NCI-H2081 treated with DMSO at 0.1 percent for 48 hours (cell line): ENCODE measurements around the gene OR2T4.

Source experiments
- DNase-seq: peaks from one replicate; lab custom pipeline; 2025; lab: John Stamatoyannopoulos, UW

Gene OR2T4, protein sequence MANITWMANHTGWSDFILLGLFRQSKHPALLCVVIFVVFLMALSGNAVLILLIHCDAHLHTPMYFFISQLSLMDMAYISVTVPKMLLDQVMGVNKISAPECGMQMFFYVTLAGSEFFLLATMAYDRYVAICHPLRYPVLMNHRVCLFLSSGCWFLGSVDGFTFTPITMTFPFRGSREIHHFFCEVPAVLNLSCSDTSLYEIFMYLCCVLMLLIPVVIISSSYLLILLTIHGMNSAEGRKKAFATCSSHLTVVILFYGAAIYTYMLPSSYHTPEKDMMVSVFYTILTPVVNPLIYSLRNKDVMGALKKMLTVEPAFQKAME

DNA sequence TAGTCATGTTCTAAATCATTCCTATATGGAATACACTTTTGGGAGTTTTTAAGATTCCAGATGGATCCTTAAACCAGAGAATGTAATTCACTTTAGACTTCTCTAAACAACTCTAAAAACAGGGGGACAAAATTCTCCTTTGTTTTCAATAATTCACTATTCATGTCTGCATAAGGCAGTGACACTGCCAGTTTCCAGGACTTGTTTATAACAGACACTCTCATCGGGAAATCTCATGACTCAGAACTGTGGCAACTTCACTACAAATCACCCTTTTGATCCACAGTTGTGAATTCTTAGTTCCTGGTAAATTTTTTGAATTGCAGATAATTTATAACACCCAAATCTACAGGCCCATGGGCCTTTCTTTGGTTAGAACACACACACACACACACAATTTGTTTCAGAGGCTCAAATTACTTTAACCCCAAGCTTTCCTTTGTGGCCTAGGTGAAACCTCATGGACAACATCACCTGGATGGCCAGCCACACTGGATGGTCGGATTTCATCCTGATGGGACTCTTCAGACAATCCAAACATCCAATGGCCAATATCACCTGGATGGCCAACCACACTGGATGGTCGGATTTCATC is at the start of gene OR2T4:
Gene OR2T4 (plus strand): TSS at position 545 of the 595 bp plus-strand sequence. CDS start 0 bp downstream, at position 545.
- DNase-seq = no peak

DNA sequence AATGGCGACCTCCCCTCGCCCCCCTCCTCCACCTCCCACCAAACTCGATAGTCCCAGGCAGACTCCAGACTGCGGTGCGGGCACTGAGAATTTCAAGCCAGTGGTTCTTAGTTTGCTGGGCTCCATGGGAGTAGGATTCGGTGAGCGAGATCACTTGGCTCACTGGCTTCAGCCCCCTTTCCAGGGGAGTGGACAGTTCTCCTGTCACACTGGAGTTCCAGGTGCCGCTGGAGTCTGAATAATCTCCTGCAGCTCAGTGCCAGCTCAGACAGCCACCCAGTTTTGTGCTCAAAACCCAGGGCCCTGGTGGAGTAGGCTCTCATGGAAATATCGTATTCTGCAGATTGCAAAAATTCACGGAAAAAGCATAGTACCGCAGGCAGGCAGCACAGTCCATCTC is 44.7 kb upstream of the OR2T4 start:
- DNase-seq = no peak

DNA sequence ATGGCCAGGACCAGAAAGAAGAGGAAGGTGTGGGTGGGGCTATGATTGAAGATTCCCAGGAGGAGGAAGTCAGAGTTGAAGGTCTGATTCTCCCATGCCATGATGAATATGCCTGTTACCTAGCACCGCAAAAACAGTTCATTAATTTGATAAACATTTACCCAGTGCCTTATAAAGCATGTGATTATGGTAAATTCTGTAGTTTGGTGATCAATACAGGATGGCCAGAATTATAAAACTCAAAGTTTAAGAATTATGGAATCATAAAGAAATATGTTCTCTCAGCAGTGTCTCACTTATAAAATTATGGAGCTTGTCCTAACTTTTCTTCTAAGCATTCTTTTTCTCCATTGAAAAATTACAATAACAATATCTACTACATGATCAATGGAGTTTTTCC is 37.0 kb upstream of the OR2T4 start, which contains the start of gene OR2M7:
Gene OR2M7 (minus strand): TSS at position 101 of the 400 bp plus-strand sequence. CDS start 0 bp downstream, at position 101.
- DNase-seq = no peak

DNA sequence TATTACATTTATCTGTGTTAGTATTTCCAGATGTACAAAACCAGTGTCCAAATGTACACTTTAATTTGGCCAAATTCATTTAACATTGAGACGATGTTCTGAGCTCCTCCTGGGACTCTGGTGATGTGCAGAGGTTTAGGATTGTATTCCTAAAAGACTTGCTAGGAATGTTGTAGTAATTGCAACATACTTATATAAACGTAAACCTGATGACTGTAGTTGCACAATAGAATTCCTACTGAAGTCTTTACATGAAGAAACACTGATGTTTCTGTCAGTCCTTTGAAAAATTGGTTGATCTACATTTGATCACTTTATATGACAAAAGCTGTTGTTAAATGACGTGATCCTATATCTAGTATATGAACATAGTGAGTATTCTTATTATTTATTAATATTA is 18.0 kb upstream of the OR2T4 start:
- DNase-seq = no peak

DNA sequence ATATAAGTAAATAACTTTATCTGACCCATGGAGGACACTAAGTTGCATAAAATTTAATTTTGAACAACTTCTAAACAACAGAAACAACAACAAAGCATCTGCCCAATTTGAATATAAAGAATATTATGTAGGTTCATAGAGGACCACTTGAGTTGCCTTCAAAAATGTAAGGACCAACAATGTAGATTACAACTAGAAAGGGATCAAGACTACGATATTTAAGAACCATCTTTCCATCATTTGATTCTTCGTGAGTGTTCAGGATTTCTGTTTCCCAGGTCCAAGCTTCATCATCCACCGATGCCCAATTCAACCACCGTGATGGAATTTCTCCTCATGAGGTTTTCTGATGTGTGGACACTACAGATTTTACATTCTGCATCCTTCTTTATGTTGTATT is 13.0 kb upstream of the OR2T4 start, which contains the start of gene OR14C36:
Gene OR14C36 (plus strand): TSS at position 301 of the 400 bp plus-strand sequence. CDS start 0 bp downstream, at position 301.
- no peak for DNase-seq

DNA sequence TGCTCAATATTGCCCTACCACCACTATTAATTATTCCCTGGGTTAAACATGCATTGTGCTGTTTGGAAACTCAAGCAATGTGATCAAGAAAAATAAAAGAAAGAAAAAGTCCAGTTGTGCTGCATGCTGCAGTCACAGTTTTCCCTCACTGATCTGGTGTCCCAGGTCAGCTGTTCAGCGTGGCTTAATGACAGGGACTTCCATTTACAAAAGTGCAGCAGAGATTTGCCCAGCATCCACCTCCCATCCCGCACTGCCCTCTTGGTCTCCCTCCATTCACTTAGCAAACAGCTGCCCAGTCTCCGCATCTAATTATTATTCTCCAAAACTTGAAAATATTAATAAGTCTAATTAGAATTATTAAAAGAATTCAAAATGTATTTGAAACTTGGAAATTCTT is 2.0 kb upstream of the OR2T4 start:
- no peak for DNase-seq

DNA sequence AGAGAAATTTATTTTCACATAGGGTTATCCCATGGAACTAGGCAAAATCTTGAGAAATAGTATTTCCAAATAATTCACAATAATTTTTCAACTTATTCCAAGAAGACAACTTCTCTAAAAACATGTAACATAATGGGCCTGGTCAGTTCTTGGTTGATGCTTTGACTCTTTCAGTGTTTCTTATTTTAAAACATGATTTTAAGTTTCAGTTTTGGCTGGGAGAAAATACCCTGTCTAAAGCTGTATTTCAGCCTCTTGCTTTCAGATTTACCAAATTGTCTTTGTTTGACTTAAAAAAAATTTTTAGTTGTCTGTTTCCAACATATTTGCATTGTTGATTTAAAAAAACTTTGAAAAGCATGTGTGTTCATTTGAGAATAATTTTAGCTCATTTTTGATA is 5.1 kb downstream of the OR2T4 start:
- DNase-seq = no peak

DNA sequence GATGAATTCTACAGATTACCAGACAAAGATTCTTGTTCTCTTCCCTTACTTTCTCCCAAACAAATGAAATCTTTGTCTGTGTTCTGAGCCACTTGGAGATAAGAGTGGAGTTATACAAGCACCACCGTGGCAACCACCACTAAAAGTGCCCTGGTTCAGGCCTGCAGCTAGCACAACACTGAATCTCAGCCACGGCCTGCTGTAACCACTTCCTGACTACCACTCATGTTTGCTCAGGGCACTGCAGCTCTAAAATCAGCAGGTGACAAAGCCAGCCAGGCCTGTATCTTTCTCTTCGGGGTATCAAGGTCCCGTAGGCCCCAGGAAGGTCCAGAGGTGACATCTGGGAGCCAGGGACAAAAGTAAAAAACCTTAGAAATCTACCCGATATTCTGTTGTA is 10.9 kb downstream of the OR2T4 start:
- DNase-seq = no peak

DNA sequence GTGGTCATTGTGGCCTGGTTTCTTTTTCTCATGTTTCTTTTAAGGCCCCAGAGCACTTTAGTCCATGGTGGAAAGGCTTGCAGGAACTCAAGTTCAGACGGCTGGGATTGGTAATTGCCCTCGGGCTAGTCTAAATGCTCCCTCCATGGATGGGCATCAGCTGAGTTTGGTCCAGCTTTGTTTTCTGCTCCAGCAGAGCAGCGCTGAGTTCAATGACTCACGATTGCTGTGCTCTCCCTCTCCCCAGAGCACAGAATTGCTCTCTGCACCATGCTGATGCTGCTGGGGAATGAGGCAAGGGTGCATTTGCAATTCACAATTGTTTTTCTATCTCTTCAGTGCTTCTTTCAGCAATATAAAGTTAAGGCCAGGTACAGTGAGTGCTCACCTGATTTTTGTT is 12.3 kb downstream of the OR2T4 start:
- DNase-seq = no peak

DNA sequence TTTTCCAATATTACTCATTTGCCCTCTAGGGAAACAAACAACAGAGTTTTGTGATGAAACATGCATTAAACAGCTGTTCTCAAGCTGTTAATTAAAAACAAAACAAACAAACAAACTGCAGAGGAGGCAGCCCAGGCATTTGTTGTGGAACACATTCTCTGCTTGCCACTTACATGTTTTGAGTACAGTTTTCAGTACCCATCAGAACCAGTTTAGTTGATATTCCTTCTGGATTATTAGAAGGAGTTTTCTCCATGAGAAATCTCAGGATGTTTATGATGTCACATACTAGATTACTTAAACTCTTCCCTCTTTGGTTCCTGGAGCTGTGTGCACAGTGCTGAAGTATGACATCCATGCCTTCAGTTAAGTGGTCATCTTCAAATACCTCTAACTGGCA is 14.0 kb downstream of the OR2T4 start, which contains the start of gene OR2T6:
Gene OR2T6 (plus strand): TSS at position 301 of the 400 bp plus-strand sequence. CDS start 11,863 bp downstream, outside the sequence.
- no peak for DNase-seq

DNA sequence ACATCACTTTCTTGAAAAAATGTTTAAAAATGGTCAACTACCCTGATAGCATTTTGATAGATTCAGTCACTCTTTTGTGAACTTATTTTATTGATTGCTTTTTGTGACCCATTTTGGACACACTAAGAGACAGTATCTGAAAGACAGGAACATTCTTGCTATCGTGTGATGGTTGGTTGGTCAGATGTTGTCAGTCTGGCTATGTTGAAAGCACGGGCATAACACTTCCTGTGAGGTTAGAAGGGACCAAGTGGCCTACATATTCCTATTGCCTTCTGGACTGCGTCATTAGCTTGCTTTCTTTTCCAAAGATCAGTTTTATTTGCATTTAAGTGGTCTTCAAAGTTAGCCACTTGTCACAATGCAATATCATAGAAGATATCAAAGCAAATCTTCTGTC is 15.5 kb downstream of the OR2T4 start:
- no peak for DNase-seq

DNA sequence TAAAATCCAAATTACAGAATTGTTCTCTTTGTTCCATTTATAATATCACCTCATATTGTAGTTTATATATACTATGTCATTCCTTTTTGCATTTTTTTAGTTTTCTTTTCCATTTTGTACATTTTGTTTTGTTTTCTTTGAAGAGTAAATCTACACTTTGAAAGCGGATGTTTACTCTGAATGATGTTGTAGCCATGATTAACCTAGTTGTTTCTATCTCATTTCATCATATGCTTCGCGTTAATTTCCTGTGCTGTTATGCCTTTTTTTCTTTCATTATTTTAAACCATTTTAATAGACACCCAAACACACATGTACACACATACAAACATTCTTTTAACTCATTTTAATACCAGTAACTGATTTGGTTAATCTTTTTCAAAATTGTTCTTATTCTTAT is 19.4 kb downstream of the OR2T4 start:
- DNase-seq = no peak

DNA sequence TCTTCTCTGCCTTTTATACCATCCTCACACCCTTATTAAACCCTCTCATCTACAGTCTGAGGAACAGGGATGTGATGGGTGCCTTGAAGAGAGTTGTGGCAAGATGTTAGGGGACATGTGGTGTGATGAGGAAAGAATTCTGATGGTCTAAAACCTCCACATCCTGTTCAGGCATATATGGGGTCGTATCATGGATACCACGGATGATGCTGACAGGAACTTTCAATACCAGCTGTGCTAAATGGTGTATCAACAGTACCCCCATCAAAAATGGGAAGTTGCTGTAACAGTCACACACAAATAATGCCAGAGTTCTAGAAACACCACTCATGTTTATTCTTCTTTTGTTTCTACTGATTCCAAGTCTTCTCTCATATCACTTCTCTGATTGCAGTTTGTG is 27.0 kb downstream of the OR2T4 start:
- DNase-seq = no peak

DNA sequence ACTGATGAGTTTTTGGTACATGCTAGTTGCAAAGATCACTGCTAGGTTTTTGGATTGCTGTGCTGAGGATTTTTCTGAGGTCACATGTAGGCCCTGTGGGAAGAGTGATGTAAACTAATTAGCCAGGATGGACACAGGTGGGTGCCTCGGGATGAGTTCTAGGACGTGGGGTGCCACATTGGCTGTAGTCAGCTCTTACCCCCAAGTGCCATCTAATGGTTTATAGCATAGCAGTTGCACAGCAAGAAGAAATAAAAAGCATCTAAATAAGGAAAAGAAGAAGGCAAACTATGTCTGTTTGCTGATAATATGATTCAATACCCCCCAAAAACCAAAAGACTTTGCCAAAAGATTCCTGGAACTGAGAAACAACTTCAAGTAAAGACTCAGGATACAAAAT is 31.6 kb downstream of the OR2T4 start:
- no peak for DNase-seq

DNA sequence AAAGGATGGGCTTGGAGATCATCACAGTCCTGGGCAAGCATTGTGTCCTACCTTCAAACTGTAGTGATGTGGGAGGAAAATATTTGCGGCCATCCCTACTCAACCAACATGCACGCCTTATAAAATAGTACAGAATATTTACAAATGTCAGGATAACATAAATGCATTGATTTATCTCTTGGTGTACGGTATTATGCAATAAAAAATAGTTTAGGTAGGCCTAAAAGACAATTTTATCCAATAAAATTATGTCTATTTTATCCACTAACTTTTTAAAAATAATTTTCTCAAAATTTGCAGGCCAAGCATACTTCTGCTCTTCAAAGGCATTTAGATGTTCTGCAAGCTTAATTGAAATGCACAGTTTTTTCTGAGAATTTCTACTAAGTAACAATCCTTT is 41.3 kb downstream of the OR2T4 start, which contains the start of gene OR2T1:
Gene OR2T1 (plus strand): TSS at position 301 of the 400 bp plus-strand sequence. CDS start 3,100 bp downstream, outside the sequence.
- no peak for DNase-seq

DNA sequence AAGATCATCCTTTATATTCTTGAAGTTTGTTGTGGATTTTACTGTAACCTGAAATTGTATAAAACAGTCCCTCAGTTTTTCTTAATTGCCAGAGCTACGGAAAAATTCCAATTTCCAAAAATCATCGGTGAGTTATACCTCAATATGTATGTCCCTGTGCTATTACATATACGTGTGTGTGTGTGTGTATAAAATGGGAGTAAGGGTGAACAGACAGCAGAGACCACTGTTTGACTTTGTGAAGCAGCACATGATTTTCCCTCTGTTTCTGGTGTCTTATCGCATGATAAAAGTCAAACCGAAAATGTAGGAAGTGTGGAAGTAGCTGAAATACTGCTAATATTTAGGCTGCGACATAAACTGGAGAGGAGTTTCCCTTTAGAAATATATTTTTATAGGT is 42.6 kb downstream of the OR2T4 start:
- no peak for DNase-seq

DNA sequence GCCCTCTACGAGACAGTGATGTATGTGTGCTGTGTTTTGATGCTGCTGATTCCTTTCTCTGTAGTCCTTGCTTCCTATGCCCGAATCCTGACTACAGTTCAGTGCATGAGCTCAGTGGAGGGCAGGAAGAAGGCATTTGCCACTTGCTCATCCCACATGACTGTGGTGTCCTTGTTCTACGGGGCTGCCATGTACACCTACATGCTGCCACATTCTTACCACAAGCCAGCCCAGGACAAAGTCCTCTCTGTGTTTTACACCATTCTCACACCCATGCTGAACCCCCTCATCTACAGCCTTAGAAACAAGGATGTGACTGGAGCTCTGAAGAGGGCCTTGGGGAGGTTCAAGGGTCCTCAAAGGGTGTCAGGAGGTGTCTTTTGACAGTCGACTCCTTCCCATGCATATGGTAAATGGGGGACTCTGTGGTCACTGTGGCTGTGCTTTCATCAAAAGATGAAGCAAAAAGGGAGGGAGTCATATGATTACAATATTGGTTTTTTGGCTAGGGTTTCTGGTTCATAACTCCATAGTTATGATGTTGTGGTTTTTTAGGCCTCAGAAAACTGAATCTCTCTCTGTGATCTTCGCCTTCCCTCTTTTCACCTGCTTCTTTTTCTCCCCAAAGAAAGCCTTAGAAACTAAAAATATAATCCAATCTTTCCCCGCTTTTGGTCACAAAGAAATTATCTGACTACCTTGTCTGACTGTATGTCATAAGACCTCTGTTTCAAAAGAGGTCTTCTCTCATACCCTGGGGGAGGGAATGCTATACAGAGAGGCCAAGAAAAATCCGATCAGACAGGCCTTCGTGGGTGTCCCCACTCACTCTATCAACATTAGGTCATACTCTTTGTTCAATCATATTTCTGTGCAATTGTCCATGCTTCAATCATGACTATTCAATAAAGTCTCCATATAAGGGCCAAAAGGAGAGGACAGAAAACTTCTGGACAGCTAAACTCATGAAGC is 45.5 kb downstream of the OR2T4 start:
- DNase-seq = no peak
